Cardiac muscle cell (in vitro differentiated cells and primary cell): ENCODE results near the gene INSL3. TPM values are rescaled to one million over a fixed set of nuclear protein-coding genes. Genes with fewer than 3 reads are reported as not detected.

Experiments used
- DNase-seq, 2 donors: peaks; one replicate each; pipeline versions ENCODE4 v3.0.0 to v3.0.0-alpha.2; 2010 to 2017; ENCODE audit warnings: low read depth in 1 of 2, low spot score in 1 of 2
- H3K27ac ChIP-seq: fragments of 200-600 bp; sonication (generic); 2 replicates; pipeline ENCODE4 v1.5.1; 2016
- H3K27me3 ChIP-seq: fragments of 200-600 bp; sonication (generic); 2 replicates; pipeline ENCODE4 v1.6.0; 2016; ENCODE audit warnings: control low read depth
- H3K36me3 ChIP-seq: fragments of 200-600 bp; sonication (generic); 2 replicates; pipeline ENCODE4 v1.5.1; 2016; ENCODE audit warnings: control low read depth
- H3K4me1 ChIP-seq: fragments of 200-600 bp; sonication (generic); 2 replicates; pipeline ENCODE4 v1.8.1; 2017; ENCODE audit warnings: low read depth, mild to moderate bottlenecking, mixed run types
- H3K4me3 ChIP-seq: fragments of 200-600 bp; sonication (generic); 2 replicates; pipeline ENCODE4 v1.5.1; 2016; ENCODE audit warnings: mild to moderate bottlenecking
- H3K9me3 ChIP-seq: fragments of 200-600 bp; sonication (generic); 2 replicates; pipeline ENCODE4 v1.5.1; 2017; ENCODE audit warnings: low read depth, mild to moderate bottlenecking, control low read depth
- CTCF ChIP-seq: IDR thresholded peaks from 2 replicates; pipeline ENCODE4 v1.5.1; 2012; ENCODE audit warnings: low read depth, mild to moderate bottlenecking, low read length
- polyA plus RNA-seq: library from polyadenylated mRNA; unstranded; fragments of >200 nt; fragmentation: Nextera tagmentation; extraction: Ambion mirVana; gene quantifications from 2 replicates; pipeline ENCODE4 v1.2.1, GENCODE V29; 2016
- total RNA-seq: library from RNA; depleted of rRNA; stranded (reverse); fragments of >200 nt; gene quantifications from 2 replicates; pipeline ENCODE4 v1.2.3, GENCODE V29; 2016

Gene INSL3
- total and polyA plus RNA-seq, 2 experiments from 2014 or later: 0.63 TPM; not detected in 1

GRCh38 chr19:17835182-17836006 lies 14.1 kb upstream of the INSL3 start:
- H3K36me3 ChIP-seq: no peaks in the 10 kb centered on the region
- no peaks in the 10 kb centered on the region for H3K27me3 ChIP-seq
- H3K9me3 ChIP-seq: no peaks in the 10 kb centered on the region
- no peak overlapping the region for H3K27ac ChIP-seq
- TF ChIP-seq CTCF: no peak
- DNase-seq: peak in 1 of 2 donors; percentile 42
- H3K4me3 ChIP-seq: no peak overlapping the region
- no peaks in the 10 kb centered on the region for H3K4me1 ChIP-seq

GRCh38 chr19:17834350-17835181 lies 13.2 kb upstream of the INSL3 start:
- Histone ChIP-seq H3K9me3 (no peaks in the 10 kb centered on the region), H3K27me3 (no peaks in the 10 kb centered on the region), H3K4me3 (no peak overlapping the region), H3K27ac (no peak overlapping the region), H3K4me1 (no peaks in the 10 kb centered on the region), H3K36me3 (no peaks in the 10 kb centered on the region)
- no peak for TF ChIP-seq CTCF
- no peak for DNase-seq

GRCh38 chr19:17832443-17833208 lies 11.3 kb upstream of the INSL3 start:
- TF ChIP-seq CTCF: no peak
- Histone ChIP-seq H3K4me3 (no peak overlapping the region), H3K4me1 (no peaks in the 10 kb centered on the region), H3K9me3 (no peaks in the 10 kb centered on the region), H3K27ac (no peak overlapping the region), H3K36me3 (no peaks in the 10 kb centered on the region), H3K27me3 (no peaks in the 10 kb centered on the region)
- no peak for DNase-seq

- Histone ChIP-seq H3K9me3 (no peaks in the 10 kb centered on the region), H3K4me3 (no peak overlapping the region), H3K36me3 (no peaks in the 10 kb centered on the region), H3K27ac (no peak overlapping the region), H3K4me1 (no peaks in the 10 kb centered on the region), H3K27me3 (no peaks in the 10 kb centered on the region)
- TF ChIP-seq CTCF: no peak
- DNase-seq: no peak
These were observed 10.1 kb upstream of the INSL3 start for GRCh38 chr19:17831419-17831888.
